SK-N-MC (cell line): ENCODE data around the gene OR1D5.

ENCODE experiments used
- EZH2 ChIP-seq: fragments of 200-600 bp; sonication (generic); IDR thresholded peaks from one replicate; pipeline ENCODE4 v1.6.1; 2017; ENCODE audit warnings: antibody characterized with exemption
- POLR2AphosphoS5 ChIP-seq: IDR thresholded peaks from 2 replicates; pipeline ENCODE4 v1.6.1; 2012; ENCODE audit warnings: mild to moderate bottlenecking, low read depth, low read length, borderline replicate concordance

GRCh38 chr17:3024346-3024745 lies 39.1 kb downstream of the OR1D5 start:
- TF ChIP-seq POLR2AphosphoS5: no peak
- no peak for TF ChIP-seq EZH2
